MM.1S (cell line): ENCODE data around the gene PPP1R18.

ENCODE experiments used
- DNase-seq: peaks from one replicate; pipeline ENCODE4 v3.0.0-alpha.2; 2015
- H2AFZ ChIP-seq: fragments of 300-600 bp; sonication (generic); 2 replicates; pipeline ENCODE4 v1.6.0; 2016; ENCODE audit warnings: antibody characterized with exemption, low read length
- H3F3A ChIP-seq: fragments of 300-600 bp; sonication (generic); 2 replicates; pipeline ENCODE4 v1.6.1; 2016; ENCODE audit warnings: mild to moderate bottlenecking, antibody characterized with exemption, low read length, moderate library complexity, mixed read lengths; ENCODE audit not compliant: insufficient read depth
- H3K27ac ChIP-seq: fragments of 300-600 bp; sonication (generic); 2 replicates; pipeline ENCODE4 v1.5.1; 2016; ENCODE audit warnings: mild to moderate bottlenecking, low read length
- H3K27me3 ChIP-seq: fragments of 300-600 bp; sonication (generic); replicated peaks from 2 replicates; pipeline ENCODE4 v1.6.0; 2016; ENCODE audit warnings: low read length; ENCODE audit not compliant: insufficient read depth
- H3K36me3 ChIP-seq: fragments of 300-600 bp; sonication (generic); replicated peaks from 2 replicates; pipeline ENCODE4 v1.6.1; 2016; ENCODE audit warnings: mild to moderate bottlenecking, low read length, mixed read lengths; ENCODE audit not compliant: insufficient read depth
- H3K4me1 ChIP-seq: fragments of 300-600 bp; sonication (generic); 2 replicates; pipeline ENCODE4 v1.6.1; 2016; ENCODE audit warnings: low read length, mixed read lengths
- H3K4me2 ChIP-seq: fragments of 300-600 bp; sonication (generic); 2 replicates; pipeline ENCODE4 v1.6.0; 2016; ENCODE audit warnings: low read depth, low read length
- H3K4me3 ChIP-seq: fragments of 300-600 bp; sonication (generic); 2 replicates; pipeline ENCODE4 v1.5.1; 2016; ENCODE audit warnings: low read length, mixed read lengths
- H3K79me2 ChIP-seq: fragments of 300-600 bp; sonication (generic); 2 replicates; pipeline ENCODE4 v1.6.1; 2016; ENCODE audit warnings: mixed run types, low read length, mixed read lengths
- H3K9ac ChIP-seq: fragments of 300-600 bp; sonication (generic); 2 replicates; pipeline ENCODE4 v1.6.1; 2016; ENCODE audit warnings: low read length, mixed read lengths
- H3K9me2 ChIP-seq: fragments of 300-600 bp; sonication (generic); replicated peaks from 2 replicates; pipeline ENCODE4 v1.6.1; 2016; ENCODE audit warnings: mild to moderate bottlenecking, low read length, mixed read lengths; ENCODE audit not compliant: insufficient read depth
- H3K9me3 ChIP-seq: fragments of 300-600 bp; sonication (generic); replicated peaks from 2 replicates; pipeline ENCODE4 v1.6.1; 2016; ENCODE audit warnings: mild to moderate bottlenecking, low read length, mixed read lengths; ENCODE audit not compliant: insufficient read depth
- H4K20me1 ChIP-seq: fragments of 300-600 bp; sonication (generic); 2 replicates; pipeline ENCODE4 v1.6.1; 2016; ENCODE audit warnings: mild to moderate bottlenecking, low read length, moderate library complexity, mixed read lengths; ENCODE audit not compliant: insufficient read depth
- EZH2 ChIP-seq: fragments of 300-600 bp; sonication (generic); optimal IDR thresholded peaks from 2 replicates; pipeline ENCODE3; 2017; ENCODE audit warnings: low read depth, mild to moderate bottlenecking, antibody characterized with exemption, low read length, mixed read lengths
- EZH2phosphoT487 ChIP-seq: fragments of 300-600 bp; sonication (generic); IDR thresholded peaks from 2 replicates; pipeline ENCODE4 v1.6.1; 2018; ENCODE audit warnings: antibody characterized with exemption, low read length
- TF ChIP-seq, protein P1 (sequence below): fragments of 300-600 bp; sonication (generic); IDR thresholded peaks from 2 replicates; pipeline ENCODE4 v1.5.1; 2016; ENCODE audit warnings: antibody characterized with exemption, low read length, mixed read lengths

PPP1R18 gene

DNA sequence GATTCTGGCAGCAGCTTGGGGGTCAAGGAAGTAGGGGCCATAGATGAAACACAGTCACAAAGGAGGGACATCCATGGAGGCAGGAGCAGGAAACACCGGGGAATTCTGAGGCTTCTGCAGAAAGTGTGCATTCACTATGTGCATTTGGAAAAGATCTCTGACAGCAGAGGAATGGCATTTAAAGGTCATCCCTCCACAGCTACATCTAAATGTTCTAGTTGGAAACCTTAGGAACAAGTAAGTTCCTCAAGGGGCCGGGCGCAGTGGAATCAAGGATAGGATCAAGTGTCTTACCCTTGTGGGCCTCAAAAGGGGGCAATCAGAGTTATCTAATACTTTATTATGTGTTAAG lies 30.7 kb downstream of the PPP1R18 start:
- Histone ChIP-seq H3K9me2 (no peaks in the 10 kb centered on the region), H3K9me3 (no peaks in the 10 kb centered on the region), H3F3A (peaks cover 4% of the 10 kb centered on the region), H4K20me1 (no peaks in the 10 kb centered on the region), H3K36me3 (no peaks in the 10 kb centered on the region; the same call in 1 of the 2 replicates), H3K9ac (no peak overlapping the region), H3K27ac (no peak overlapping the region), H3K4me1 (no peaks in the 10 kb centered on the region), H2AFZ (no peak overlapping the region), H3K4me3 (no peak overlapping the region), H3K27me3 (no peaks in the 10 kb centered on the region), H3K79me2 (no peaks in the 10 kb centered on the region), H3K4me2 (no peak overlapping the region)
- DNase-seq = no peak
- TF ChIP-seq EZH2 = no peak
- no peak for TF ChIP-seq EZH2phosphoT487

DNA sequence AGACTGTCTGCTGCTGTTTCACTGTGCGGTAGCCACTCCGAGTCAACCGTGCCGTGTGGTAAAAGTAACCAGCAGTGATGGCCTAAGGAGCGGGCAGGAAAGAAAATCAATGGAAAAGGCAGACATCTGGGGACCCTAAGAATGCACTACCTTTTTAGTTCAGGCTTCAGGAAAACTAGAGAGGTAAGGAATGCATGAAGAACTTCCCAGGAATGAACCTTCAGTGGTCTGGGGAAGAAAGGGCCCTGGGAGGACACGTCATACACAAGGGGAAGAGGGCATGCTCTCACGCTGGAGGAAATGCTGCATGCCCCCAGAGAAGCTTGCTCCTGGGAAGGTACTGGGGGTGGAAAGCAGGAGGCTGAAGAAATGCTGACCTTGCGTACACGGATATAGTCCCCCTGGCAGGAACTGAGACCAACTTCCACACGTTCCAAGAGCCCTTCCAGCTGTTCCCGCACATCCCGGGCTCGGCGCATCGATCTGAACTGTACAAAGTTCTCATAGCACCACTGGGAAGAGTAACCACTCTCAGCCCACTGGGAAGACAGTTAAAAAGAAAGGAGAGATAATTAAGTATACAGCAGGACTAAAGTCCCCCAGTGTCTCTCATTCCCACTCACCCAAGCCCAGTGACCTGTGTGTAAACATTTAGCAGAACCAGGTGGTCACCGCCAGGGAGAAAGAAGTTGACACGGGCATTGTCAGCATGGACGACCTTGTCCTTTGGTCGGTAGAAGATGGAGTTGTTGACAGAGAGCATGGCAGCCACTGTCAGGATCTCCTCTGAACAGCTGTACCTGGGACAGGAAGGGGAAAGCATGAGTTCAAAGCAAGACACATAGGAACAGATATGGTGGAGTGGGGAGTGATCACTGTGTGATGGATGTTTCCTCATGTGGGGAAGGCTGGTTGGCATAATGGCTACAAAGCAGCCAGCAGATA lies 31.4 kb downstream of the PPP1R18 start:
- peaks cover 4% of the 10 kb centered on the region for H3F3A ChIP-seq
- H3K9me3 ChIP-seq = no peaks in the 10 kb centered on the region
- H3K27me3 ChIP-seq = no peaks in the 10 kb centered on the region
- no peaks in the 10 kb centered on the region for H4K20me1 ChIP-seq
- H2AFZ ChIP-seq = no peak overlapping the region
- H3K27ac ChIP-seq = no peak overlapping the region
- no peak for DNase-seq
- no peak overlapping the region for H3K4me2 ChIP-seq
- TF ChIP-seq EZH2 = no peak
- TF ChIP-seq EZH2phosphoT487 = no peak
- TF ChIP-seq, protein P1, sequence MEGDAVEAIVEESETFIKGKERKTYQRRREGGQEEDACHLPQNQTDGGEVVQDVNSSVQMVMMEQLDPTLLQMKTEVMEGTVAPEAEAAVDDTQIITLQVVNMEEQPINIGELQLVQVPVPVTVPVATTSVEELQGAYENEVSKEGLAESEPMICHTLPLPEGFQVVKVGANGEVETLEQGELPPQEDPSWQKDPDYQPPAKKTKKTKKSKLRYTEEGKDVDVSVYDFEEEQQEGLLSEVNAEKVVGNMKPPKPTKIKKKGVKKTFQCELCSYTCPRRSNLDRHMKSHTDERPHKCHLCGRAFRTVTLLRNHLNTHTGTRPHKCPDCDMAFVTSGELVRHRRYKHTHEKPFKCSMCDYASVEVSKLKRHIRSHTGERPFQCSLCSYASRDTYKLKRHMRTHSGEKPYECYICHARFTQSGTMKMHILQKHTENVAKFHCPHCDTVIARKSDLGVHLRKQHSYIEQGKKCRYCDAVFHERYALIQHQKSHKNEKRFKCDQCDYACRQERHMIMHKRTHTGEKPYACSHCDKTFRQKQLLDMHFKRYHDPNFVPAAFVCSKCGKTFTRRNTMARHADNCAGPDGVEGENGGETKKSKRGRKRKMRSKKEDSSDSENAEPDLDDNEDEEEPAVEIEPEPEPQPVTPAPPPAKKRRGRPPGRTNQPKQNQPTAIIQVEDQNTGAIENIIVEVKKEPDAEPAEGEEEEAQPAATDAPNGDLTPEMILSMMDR = no peak
- H3K4me3 ChIP-seq = no peak overlapping the region
- no peak overlapping the region for H3K9ac ChIP-seq
- H3K4me1 ChIP-seq = no peaks in the 10 kb centered on the region
- peaks cover under 1% of the 10 kb centered on the region; the same call in 1 of the 2 replicates for H3K79me2 ChIP-seq
- no peaks in the 10 kb centered on the region for H3K9me2 ChIP-seq
- no peaks in the 10 kb centered on the region; the same call in 1 of the 2 replicates for H3K36me3 ChIP-seq

DNA sequence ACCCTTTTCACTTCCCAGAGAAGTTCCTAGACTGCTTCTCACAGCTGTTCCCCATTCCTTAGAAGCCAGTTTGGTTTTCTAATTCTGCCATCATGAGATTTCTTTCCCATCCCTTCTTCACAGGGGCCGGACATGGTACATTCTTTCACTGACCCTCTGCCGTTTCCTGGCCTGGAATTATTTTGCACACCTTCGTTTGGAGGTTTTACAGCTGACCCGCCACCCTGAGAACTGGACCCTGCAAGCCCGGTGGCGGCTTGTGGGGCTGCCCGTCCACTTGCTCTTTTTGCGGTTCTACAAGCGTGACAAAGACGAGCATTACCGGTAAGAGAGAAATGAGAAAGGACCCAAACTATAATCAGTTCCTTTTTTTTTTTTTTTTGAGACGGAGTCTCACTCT lies 35.3 kb downstream of the PPP1R18 start:
- Histone ChIP-seq H3K9ac (no peak overlapping the region), H3F3A (peaks cover 8% of the 10 kb centered on the region), H3K79me2 (peaks cover 34% of the 10 kb centered on the region), H3K9me2 (no peaks in the 10 kb centered on the region), H2AFZ (no peak overlapping the region), H3K27ac (no peak overlapping the region), H3K4me2 (no peak overlapping the region), H3K36me3 (peaks cover 4% of the 10 kb centered on the region; the same call in 1 of the 2 replicates), H4K20me1 (no peaks in the 10 kb centered on the region), H3K4me3 (no peak overlapping the region), H3K4me1 (peaks cover 5% of the 10 kb centered on the region; the same call in 1 of the 2 replicates), H3K9me3 (no peaks in the 10 kb centered on the region), H3K27me3 (no peaks in the 10 kb centered on the region)
- TF ChIP-seq EZH2 (no peak), EZH2phosphoT487 (no peak)
- TF ChIP-seq, protein P1 = no peak
- DNase-seq = no peak
